ENCODE results near the gene TMEM106C. TPM values are rescaled to one million over a fixed set of nuclear protein-coding genes. Genes with fewer than 3 reads are reported as not detected.

Gene TMEM106C
- total RNA-seq, 1 donor from 2014 or later = 139 TPM

GRCh38 chr12:47941871-47942613 lies 21.4 kb upstream of the TMEM106C start:
- intact Hi-C loops (cut with micrococcal nuclease) = no loop called here
- no peak overlapping the region for H3K4me3 Mint-ChIP-seq
- H3K36me3 Mint-ChIP-seq (ENCODE audit: low read depth) = no peaks in the 10 kb centered on the region
- H3K4me1 Mint-ChIP-seq (ENCODE audit: low read depth) = peaks cover 9% of the 10 kb centered on the region
- H3K27me3 Mint-ChIP-seq (ENCODE audit: insufficient read depth) = peaks cover 19% of the 10 kb centered on the region
- H3K9me3 Mint-ChIP-seq = no peaks in the 10 kb centered on the region
- no peak overlapping the region for H3K27ac Mint-ChIP-seq
- no peak for DNase-seq (ENCODE audit: low spot score)

- no peak for DNase-seq (ENCODE audit: low spot score)
- intact Hi-C loops (cut with micrococcal nuclease) = no loop called here
- H3K36me3 Mint-ChIP-seq (ENCODE audit: low read depth) = no peaks in the 10 kb centered on the region
- H3K27me3 Mint-ChIP-seq (ENCODE audit: insufficient read depth) = peaks cover 16% of the 10 kb centered on the region
- H3K9me3 Mint-ChIP-seq = no peaks in the 10 kb centered on the region
- H3K4me1 Mint-ChIP-seq (ENCODE audit: low read depth) = peaks cover 9% of the 10 kb centered on the region
- no peak overlapping the region for H3K27ac Mint-ChIP-seq
- H3K4me3 Mint-ChIP-seq = no peak overlapping the region
Measured at GRCh38 chr12:47942614-47943225, 20.7 kb upstream of the TMEM106C start.

- Mint-ChIP-seq H3K27me3 (ENCODE audit: insufficient read depth) (peaks cover 16% of the 10 kb centered on the region), H3K27ac (no peak overlapping the region), H3K9me3 (no peaks in the 10 kb centered on the region), H3K36me3 (ENCODE audit: low read depth) (no peaks in the 10 kb centered on the region), H3K4me3 (no peak overlapping the region), H3K4me1 (ENCODE audit: low read depth) (peaks cover 10% of the 10 kb centered on the region)
- intact Hi-C loops (cut with micrococcal nuclease) = no loop called here
- no peak for DNase-seq (ENCODE audit: low spot score)
Measured at GRCh38 chr12:47943623-47944340, 19.6 kb upstream of the TMEM106C start.

- Mint-ChIP-seq H3K27me3 (ENCODE audit: insufficient read depth) (peaks cover 16% of the 10 kb centered on the region), H3K4me3 (no peak overlapping the region), H3K36me3 (ENCODE audit: low read depth) (no peaks in the 10 kb centered on the region), H3K9me3 (no peaks in the 10 kb centered on the region), H3K27ac (no peak overlapping the region), H3K4me1 (ENCODE audit: low read depth) (peaks cover 21% of the 10 kb centered on the region)
- DNase-seq (ENCODE audit: low spot score) = no peak
- intact Hi-C loops (cut with micrococcal nuclease) = loop anchor here (5.0 kb wide), 1 partner anchor 83 kb away; no protein-coding TSS in a partner anchor
Measured at GRCh38 chr12:47944685-47945340, 18.6 kb upstream of the TMEM106C start.

GRCh38 chr12:47945341-47945728 lies 18.1 kb upstream of the TMEM106C start:
- H3K36me3 Mint-ChIP-seq (ENCODE audit: low read depth) = no peaks in the 10 kb centered on the region
- no peaks in the 10 kb centered on the region for H3K9me3 Mint-ChIP-seq
- no peak for DNase-seq (ENCODE audit: low spot score)
- no peak overlapping the region for H3K27ac Mint-ChIP-seq
- intact Hi-C loops (cut with micrococcal nuclease) = loop anchor here (5.0 kb wide), 1 partner anchor 83 kb away; no protein-coding TSS in a partner anchor
- peaks cover 21% of the 10 kb centered on the region for H3K4me1 Mint-ChIP-seq (ENCODE audit: low read depth)
- peaks cover 16% of the 10 kb centered on the region for H3K27me3 Mint-ChIP-seq (ENCODE audit: insufficient read depth)
- H3K4me3 Mint-ChIP-seq = no peak overlapping the region

GRCh38 chr12:47946413-47947323 lies 16.7 kb upstream of the TMEM106C start:
- Mint-ChIP-seq H3K27me3 (ENCODE audit: insufficient read depth) (peaks cover 18% of the 10 kb centered on the region), H3K27ac (no peak overlapping the region), H3K4me1 (ENCODE audit: low read depth) (peaks cover 12% of the 10 kb centered on the region), H3K36me3 (ENCODE audit: low read depth) (no peaks in the 10 kb centered on the region), H3K4me3 (no peak overlapping the region), H3K9me3 (no peaks in the 10 kb centered on the region)
- no peak for DNase-seq (ENCODE audit: low spot score)
- intact Hi-C loops (cut with micrococcal nuclease) = loop anchor here (5.0 kb wide), 1 partner anchor 84 kb away; no protein-coding TSS in a partner anchor

GRCh38 chr12:47947341-47947740 lies 16.1 kb upstream of the TMEM106C start:
- Mint-ChIP-seq H3K9me3 (no peaks in the 10 kb centered on the region), H3K27me3 (ENCODE audit: insufficient read depth) (peaks cover 18% of the 10 kb centered on the region), H3K36me3 (ENCODE audit: low read depth) (no peaks in the 10 kb centered on the region), H3K27ac (no peak overlapping the region), H3K4me1 (ENCODE audit: low read depth) (peaks cover 12% of the 10 kb centered on the region), H3K4me3 (no peak overlapping the region)
- DNase-seq (ENCODE audit: low spot score) = no peak
- intact Hi-C loops (cut with micrococcal nuclease) = loop anchor here (5.0 kb wide), 1 partner anchor 85 kb away; no protein-coding TSS in a partner anchor

- DNase-seq (ENCODE audit: low spot score) = peak; percentile 41
- peaks cover 23% of the 10 kb centered on the region for H3K4me1 Mint-ChIP-seq (ENCODE audit: low read depth)
- peaks cover 17% of the 10 kb centered on the region for H3K27me3 Mint-ChIP-seq (ENCODE audit: insufficient read depth)
- no peak overlapping the region for H3K4me3 Mint-ChIP-seq
- no peaks in the 10 kb centered on the region for H3K36me3 Mint-ChIP-seq (ENCODE audit: low read depth)
- peak overlapping the region; percentile 42 for H3K27ac Mint-ChIP-seq
- H3K9me3 Mint-ChIP-seq = no peaks in the 10 kb centered on the region
- intact Hi-C loops (cut with micrococcal nuclease) = loop anchor here (1.0 to 5.0 kb wide), 2 partner anchors 45 to 87 kb away; partner anchors contain the start of gene VDR
Measured at GRCh38 chr12:47949441-47950341, 13.7 kb upstream of the TMEM106C start.

GRCh38 chr12:47950856-47951468 lies 12.4 kb upstream of the TMEM106C start:
- intact Hi-C loops (cut with micrococcal nuclease) = no loop called here
- Mint-ChIP-seq H3K4me3 (no peak overlapping the region), H3K27me3 (ENCODE audit: insufficient read depth) (peaks cover 12% of the 10 kb centered on the region), H3K4me1 (ENCODE audit: low read depth) (peaks cover 24% of the 10 kb centered on the region), H3K27ac (no peak overlapping the region), H3K36me3 (ENCODE audit: low read depth) (no peaks in the 10 kb centered on the region), H3K9me3 (no peaks in the 10 kb centered on the region)
- no peak for DNase-seq (ENCODE audit: low spot score)

- H3K27me3 Mint-ChIP-seq (ENCODE audit: insufficient read depth) = peaks cover 12% of the 10 kb centered on the region
- intact Hi-C loops (cut with micrococcal nuclease) = no loop called here
- no peak overlapping the region for H3K27ac Mint-ChIP-seq
- no peak for DNase-seq (ENCODE audit: low spot score)
- H3K36me3 Mint-ChIP-seq (ENCODE audit: low read depth) = no peaks in the 10 kb centered on the region
- H3K4me3 Mint-ChIP-seq = no peak overlapping the region
- peaks cover 14% of the 10 kb centered on the region for H3K9me3 Mint-ChIP-seq
- H3K4me1 Mint-ChIP-seq (ENCODE audit: low read depth) = peaks cover 20% of the 10 kb centered on the region
Measured at GRCh38 chr12:47954058-47954457, 9.3 kb upstream of the TMEM106C start.

All from activated T-helper 1 cell treated with anti-CD3 and anti-CD28 coated beads, Interleukin-12 subunit alpha, Interleukin-12 subunit beta, Interleukin-2, Interleukin-4 antibody, amounts not matched to agents 30 ng/mL and 10 ng/mL and 1 ng/mL, durations not matched to agents 14 hours and 24 hours and 36 hours (primary cell).